Endothelial cell (in vitro differentiated cells): Measurements from ENCODE around the gene LAMA2. TPM values are rescaled to one million over a fixed set of nuclear protein-coding genes. Genes with fewer than 3 reads are reported as not detected.

Source experiments
- DNase-seq: peaks from one replicate; pipeline ENCODE4 v3.0.0; 2021; ENCODE audit warnings: low spot score
- H3K27ac Mint-ChIP-seq: one replicate; pipeline ENCODE4 v1.8.0; 2021; ENCODE audit warnings: mixed read lengths, inconsistent platforms; ENCODE audit not compliant: unreplicated experiment
- H3K27me3 Mint-ChIP-seq: one replicate; pipeline ENCODE4 v1.8.0; 2021; ENCODE audit warnings: mild to moderate bottlenecking, moderate library complexity, mixed read lengths, inconsistent platforms; ENCODE audit not compliant: unreplicated experiment
- H3K36me3 Mint-ChIP-seq: one replicate; pipeline ENCODE4 v1.8.0; 2021; ENCODE audit warnings: mild to moderate bottlenecking, low read depth, mixed read lengths, inconsistent platforms; ENCODE audit not compliant: unreplicated experiment
- H3K4me1 Mint-ChIP-seq: one replicate; pipeline ENCODE4 v1.8.0; 2021; ENCODE audit warnings: mild to moderate bottlenecking, mixed read lengths, inconsistent platforms; ENCODE audit not compliant: unreplicated experiment
- H3K4me3 Mint-ChIP-seq: one replicate; pipeline ENCODE4 v1.8.0; 2021; ENCODE audit warnings: mild to moderate bottlenecking, mixed read lengths, inconsistent platforms; ENCODE audit not compliant: unreplicated experiment
- H3K9me3 Mint-ChIP-seq: one replicate; pipeline ENCODE4 v1.8.0; 2021; ENCODE audit warnings: mixed read lengths, inconsistent platforms; ENCODE audit not compliant: unreplicated experiment
- CTCF ChIP-seq: fragments of 200-600 bp; sonication (generic); IDR thresholded peaks from one replicate; pipeline ENCODE4 v1.5.0; 2021; ENCODE audit warnings: antibody characterized with exemption; ENCODE audit not compliant: unreplicated experiment
- total RNA-seq: library from RNA; stranded (reverse); fragmentation: NEBNext Ultra II Directional; extraction: Animal tissue kit (Norgen Biotek cat#: 25700); gene quantifications from one replicate; pipeline ENCODE4 v1.2.1, GENCODE V29; 2021; ENCODE audit not compliant: unreplicated experiment

The LAMA2 gene
- total RNA-seq, 1 donor from 2014 or later, result 2.0 TPM

- DNase-seq, result no peak
- Mint-ChIP-seq H3K36me3 (no peaks in the 10 kb centered on the region), H3K27me3 (no peaks in the 10 kb centered on the region), H3K27ac (no peak overlapping the region), H3K9me3 (no peaks in the 10 kb centered on the region), H3K4me1 (peaks cover 8% of the 10 kb centered on the region), H3K4me3 (no peak overlapping the region)
- no peak for TF ChIP-seq CTCF
These were observed 564.2 kb downstream of the LAMA2 start for GRCh38 chr6:129447198-129447565.

GRCh38 chr6:129448965-129449364, 566.0 kb downstream of the LAMA2 start:
- Mint-ChIP-seq H3K36me3 (no peaks in the 10 kb centered on the region), H3K27me3 (no peaks in the 10 kb centered on the region), H3K4me1 (peaks cover 8% of the 10 kb centered on the region), H3K27ac (no peak overlapping the region), H3K9me3 (no peaks in the 10 kb centered on the region), H3K4me3 (no peak overlapping the region)
- DNase-seq, result no peak
- TF ChIP-seq CTCF, result no peak

- Mint-ChIP-seq H3K4me1 (peaks cover 7% of the 10 kb centered on the region), H3K9me3 (no peaks in the 10 kb centered on the region), H3K4me3 (no peak overlapping the region), H3K27me3 (no peaks in the 10 kb centered on the region), H3K36me3 (no peaks in the 10 kb centered on the region), H3K27ac (no peak overlapping the region)
- no peak for TF ChIP-seq CTCF
- DNase-seq, result no peak
These were observed 568.2 kb downstream of the LAMA2 start for GRCh38 chr6:129451187-129451586.

DNA sequence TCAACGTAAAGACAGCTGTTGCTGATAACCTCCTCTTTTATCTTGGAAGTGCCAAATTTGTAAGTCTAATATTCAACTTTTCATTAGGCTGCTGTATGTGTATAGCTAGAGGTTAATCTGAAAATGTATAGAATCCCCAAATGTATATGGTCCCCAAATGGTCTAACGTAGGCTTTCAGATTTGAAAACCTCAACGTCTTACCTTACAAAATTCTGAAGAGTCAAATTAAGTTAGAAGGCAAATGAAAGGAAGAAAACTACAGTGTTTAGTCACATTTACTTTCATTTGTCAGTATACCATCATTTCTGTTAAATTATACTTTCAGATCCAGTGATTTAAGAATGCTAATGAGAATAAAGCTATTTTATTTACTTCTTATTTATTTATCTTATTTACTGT, 570.1 kb downstream of the LAMA2 start:
- TF ChIP-seq CTCF, result no peak
- H3K4me1 Mint-ChIP-seq, result no peaks in the 10 kb centered on the region
- H3K36me3 Mint-ChIP-seq, result no peaks in the 10 kb centered on the region
- no peaks in the 10 kb centered on the region for H3K27me3 Mint-ChIP-seq
- no peaks in the 10 kb centered on the region for H3K9me3 Mint-ChIP-seq
- no peak overlapping the region for H3K27ac Mint-ChIP-seq
- DNase-seq, result no peak
- H3K4me3 Mint-ChIP-seq, result no peak overlapping the region

DNA sequence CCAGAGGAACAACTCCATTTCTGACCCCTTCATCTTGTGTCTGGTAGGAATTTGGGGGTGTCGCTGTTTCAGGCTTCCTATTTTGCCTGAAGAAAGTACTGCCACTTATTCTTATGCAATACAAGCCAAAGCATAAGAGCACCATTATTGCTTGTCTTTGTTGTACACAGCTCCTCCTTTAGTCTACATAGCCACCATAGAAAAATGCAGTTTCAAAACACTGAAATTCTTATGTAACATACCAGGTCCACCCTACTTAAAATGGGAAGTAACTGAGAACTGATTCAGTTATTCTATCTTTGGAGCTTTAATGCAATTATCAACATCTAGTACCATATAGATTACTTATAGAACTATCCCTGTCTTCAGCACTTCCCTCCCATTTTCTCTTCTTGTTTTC, 571.5 kb downstream of the LAMA2 start:
- Mint-ChIP-seq H3K4me1 (no peaks in the 10 kb centered on the region), H3K4me3 (no peak overlapping the region), H3K27ac (no peak overlapping the region), H3K27me3 (no peaks in the 10 kb centered on the region), H3K9me3 (no peaks in the 10 kb centered on the region), H3K36me3 (no peaks in the 10 kb centered on the region)
- DNase-seq, result no peak
- no peak for TF ChIP-seq CTCF
